Esophagus muscularis mucosa (tissue), 4 donors: ENCODE data around the gene SLC23A2.

ENCODE experiments used
- CTCF ChIP-seq, 3 experiments: fragments of 200-600 bp in 2 of 3; fragments of 450-650 bp in 1 of 3; sonication (generic) in 2 of 3; IDR thresholded peaks; one replicate each; pipeline ENCODE4 v1.5.1; 2017 to 2019; ENCODE audit warnings: antibody characterized with exemption in 3 of 3, mild to moderate bottlenecking in 2 of 3, moderate library complexity in 1 of 3
- EP300 ChIP-seq: sonication (generic); formaldehyde crosslinking; IDR thresholded peaks from one replicate; pipeline ENCODE4 v1.6.1; 2017; ENCODE audit warnings: antibody characterized with exemption
- POLR2A ChIP-seq: fragments of 450-650 bp; IDR thresholded peaks from one replicate; pipeline ENCODE4 v1.6.1; 2017; ENCODE audit warnings: antibody characterized with exemption, moderate library complexity, mild to moderate bottlenecking, low read depth

DNA sequence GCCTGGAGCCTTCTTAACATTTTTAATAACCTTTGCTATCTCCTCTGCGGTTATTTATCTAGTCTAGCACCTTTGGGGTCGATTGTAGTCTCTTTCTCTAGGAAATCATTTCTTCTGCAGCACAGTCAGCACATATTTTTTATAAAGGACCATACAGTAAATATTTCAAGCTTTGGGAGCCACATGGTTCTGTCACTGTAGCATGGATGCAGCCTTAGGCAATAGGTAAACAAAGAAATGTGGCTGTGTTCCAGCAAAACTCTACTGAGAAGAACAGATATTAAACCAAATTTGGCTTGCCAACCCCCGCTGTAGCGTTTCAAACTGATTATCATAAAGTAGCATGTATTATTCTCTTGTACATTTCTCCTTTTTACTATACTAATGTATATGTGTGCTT lies 95.7 kb downstream of the SLC23A2 start:
- TF ChIP-seq CTCF (IDR thresholded peaks at IDR 0.05) (no peak), POLR2A (no peak), EP300 (no peak)
